Stimulated activated CD4-positive, alpha-beta T cell treated with anti-CD3 and anti-CD28 coated beads, Interleukin-1b, Interleukin-23, amount 100 ng/mL, for 4 hours (primary cell): ENCODE measurements around the gene RAD18.

Experiments used
- DNase-seq, 2 donors: peaks; one replicate each; pipeline ENCODE4 v3.0.0-alpha.2; 2020; ENCODE audit warnings: low read depth in 2 of 2

Gene RAD18

DNA sequence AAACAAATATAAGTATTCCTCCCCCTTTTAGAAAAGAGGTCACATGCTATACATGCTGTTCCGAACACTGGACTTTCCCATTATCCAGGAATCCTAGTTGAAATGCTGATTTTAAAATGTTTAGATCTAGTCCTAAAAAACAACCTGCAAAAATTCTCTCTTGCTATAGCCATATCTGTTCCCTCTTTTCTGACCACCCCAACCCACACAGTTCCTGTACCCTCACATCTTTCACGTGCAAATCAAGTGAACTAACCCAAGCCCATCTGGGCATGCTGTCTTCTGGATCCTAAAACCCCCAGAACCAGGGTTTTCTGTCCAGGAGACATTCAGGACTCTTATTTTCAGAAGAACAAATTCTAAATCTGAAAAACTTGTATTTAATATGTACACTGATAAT lies 67.4 kb downstream of the RAD18 start:
- no peak for DNase-seq

DNA sequence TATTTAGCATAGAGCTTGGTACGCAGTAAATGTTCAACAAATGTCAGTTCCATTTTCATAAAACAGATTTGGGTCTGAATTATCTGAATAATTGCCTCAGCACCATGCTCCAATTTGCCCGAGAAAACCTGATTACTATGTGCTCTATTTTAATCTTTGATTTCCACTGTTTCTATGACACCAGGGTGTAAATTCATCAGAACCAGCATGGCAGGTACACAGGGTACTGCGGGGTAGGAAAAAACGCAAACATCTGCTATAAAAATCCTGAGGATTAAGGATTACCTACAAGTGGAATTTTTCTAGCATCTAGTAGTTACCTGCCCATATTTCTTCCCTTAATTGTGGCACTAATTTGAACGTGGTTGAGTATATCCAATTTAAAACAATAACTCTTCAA lies 70.3 kb downstream of the RAD18 start:
- no peak for DNase-seq

DNA sequence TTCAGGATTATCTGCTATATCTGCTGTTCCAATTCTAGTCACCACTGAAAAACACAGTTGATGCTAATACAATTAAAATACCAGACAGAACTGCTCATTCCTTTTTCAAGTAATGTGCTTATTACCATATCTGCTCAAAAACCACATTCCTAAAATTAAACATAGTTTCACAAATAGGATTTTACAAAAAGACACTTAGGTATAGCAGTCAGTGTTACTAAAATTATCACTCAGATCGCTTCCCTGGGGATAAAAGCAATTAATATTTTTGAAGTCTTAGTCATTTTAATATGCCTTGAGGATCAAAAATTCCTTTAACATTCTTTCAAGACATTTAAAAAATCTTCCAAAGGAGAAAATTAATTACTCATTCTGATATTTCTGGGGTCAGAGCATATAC lies 71.5 kb downstream of the RAD18 start:
- no peak for DNase-seq

DNA sequence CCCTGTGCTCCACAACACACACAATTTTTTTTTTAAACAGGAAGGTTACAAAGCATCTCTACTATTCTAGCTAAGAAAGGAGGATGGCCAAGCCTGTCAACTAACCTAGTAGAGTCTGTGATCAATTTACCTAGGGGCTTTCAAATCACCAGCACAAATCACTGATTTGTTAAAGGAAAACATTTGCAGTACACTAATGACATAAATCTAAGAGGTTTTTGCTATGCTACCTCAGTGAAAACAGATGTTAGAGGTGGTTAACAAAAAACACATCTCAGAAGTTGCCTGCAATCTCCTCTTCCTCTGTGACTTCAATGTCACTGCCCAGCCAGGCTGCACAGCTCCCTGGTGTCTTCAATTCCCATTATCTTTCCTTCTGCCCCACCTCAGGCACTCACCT lies 72.0 kb downstream of the RAD18 start:
- no peak for DNase-seq

DNA sequence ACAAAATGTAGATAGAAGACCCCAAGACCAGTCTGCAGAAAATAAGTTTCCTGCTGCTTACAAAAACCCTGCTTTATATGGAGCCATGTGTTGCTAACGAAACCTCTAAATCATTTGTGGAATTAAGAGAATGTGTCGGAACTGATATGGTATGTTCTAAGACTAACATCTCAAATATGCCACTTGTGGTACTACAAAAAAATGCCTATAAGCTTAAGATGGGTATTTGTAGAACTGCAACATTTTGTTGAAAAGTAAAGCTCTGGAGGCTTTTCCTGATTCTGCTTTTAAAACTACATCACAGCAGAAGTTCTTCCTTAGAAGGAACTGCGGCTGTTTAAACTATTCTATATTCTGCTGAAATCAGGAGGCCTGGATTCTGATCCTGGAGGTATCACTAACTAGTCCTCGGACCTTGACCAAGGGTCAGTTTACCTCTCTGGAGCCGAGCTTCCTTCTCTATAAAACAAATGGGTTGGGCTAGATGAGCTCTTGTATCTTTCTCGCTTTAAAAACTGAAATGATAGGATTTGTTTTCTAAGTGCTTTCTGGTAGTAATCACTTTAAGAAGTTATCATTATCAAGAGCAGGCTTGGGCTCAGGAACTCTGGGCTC lies 74.9 kb downstream of the RAD18 start:
- no peak for DNase-seq

DNA sequence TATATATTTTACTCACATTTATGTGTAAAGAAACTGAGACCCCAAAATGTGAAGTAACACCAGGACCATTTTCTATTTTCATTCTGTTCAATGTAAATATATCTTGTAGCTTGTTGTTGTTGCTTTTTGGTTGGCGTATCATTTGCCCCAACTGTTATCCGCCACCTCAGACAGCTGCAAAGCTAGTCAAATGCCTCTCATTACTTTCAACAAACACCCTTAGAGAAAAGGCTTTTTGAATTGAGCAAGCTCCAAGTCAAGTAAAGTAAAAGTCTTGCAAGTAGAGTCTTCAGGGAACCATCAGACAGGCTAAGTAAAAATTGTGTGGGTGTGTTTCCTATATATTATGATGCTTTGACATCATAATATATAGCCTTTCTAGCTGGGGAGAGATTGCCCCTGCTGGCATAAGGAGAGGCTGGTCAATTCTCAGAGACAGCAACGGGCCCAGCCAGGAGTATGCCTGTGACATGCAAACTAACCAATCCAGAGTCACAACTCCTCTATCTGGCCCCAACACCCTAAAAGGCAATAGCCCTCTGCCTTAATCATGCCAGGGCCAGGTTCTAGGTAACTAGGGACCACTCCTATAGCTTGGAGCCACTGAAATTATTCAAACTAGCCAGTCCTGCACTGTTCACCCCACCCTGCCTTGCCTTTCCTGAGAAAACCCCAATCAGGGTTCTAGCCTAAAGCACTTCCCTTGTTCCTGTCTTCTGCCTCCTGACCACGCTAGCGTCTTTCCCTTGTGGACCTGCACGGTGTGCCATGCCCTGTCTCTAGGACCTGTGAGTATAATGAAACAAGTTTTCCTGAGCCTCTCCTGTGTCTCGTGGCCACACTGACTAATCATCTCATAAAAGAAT lies 75.6 kb downstream of the RAD18 start:
- no peak for DNase-seq

DNA sequence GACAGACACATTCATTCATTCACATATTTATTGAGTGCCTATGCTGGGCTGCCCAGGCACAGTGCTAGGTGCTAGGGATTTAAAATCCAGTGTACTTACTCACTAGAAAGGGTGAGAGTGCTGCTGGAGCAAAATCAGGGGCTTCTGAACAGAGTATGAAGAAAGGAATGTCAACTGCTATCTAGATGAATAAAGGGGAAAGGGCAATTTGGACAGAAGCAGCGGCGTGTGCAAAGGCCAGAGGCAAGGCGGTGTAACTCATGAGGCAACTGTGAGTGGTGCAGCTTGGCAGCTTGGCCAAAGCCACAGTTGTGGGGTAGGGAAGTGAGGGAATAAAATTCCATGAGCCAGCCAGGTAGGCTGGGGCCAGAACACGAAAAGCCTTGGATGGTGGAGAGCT lies 76.7 kb downstream of the RAD18 start:
- no peak for DNase-seq

DNA sequence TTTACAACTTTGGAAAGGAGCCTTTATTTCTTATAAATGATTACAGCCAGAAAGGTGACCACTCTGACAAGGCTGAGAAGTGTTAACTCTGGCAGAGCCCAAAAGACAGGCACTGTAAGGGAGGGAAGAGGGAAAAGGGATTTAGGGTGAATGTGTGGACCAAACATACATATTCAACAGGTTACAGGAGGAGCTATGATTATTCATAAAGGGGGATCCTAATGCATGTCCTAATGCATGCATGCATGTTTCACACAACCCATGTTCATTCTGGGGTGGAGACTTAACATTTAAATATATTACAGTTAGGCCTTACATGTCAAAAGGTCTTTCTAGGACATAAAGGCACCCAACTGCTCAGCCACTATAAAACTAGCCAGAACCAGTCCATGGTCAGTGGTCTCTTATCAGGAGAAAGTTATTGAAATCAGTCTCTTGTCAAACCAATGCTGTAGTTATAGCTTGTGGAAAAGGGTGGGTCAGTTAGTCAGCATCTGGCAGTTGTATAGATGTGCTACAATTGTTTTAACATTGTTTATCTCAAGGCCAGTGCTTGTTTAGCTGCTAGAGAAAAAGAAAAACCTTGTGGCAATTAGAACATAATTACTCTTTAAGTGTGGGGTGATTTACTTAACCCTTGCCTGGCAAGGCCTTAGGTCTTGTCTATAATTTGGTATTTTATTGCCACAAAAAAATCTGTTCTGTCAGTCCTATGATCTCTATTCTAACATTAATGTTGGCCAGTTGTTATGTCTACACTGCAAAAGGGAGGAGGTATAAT lies 77.5 kb downstream of the RAD18 start:
- DNase-seq: no peak

DNA sequence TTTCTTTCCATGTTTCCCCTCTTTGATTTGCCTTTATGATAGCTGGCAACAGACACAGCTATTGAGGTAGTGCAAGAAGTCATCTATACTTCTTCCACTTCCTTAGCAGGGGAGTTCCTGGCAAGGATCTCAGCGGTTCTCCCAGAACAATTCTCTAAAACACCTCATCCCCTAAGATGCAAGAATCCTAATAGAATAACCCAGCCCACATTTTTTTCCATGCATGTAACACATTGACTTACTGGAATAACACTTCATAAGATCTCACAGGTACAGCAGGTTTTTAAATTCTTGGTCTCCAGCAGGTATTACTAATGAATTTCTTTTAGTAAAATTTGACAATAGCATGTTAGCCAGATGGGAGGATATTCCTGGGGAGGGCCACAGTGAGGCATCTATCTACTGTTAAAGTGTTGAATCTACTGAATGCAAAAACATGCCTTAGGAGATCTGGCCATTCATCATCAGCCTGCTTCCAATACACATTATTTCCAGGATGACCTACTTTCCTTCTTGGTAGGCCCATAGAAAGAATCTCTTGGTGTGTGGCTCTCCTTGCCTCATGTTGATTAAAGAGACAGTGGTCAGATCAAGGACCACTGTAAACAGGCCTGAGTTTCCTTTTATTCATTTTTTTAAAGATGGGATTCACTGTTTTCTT lies 78.5 kb downstream of the RAD18 start:
- no peak for DNase-seq

DNA sequence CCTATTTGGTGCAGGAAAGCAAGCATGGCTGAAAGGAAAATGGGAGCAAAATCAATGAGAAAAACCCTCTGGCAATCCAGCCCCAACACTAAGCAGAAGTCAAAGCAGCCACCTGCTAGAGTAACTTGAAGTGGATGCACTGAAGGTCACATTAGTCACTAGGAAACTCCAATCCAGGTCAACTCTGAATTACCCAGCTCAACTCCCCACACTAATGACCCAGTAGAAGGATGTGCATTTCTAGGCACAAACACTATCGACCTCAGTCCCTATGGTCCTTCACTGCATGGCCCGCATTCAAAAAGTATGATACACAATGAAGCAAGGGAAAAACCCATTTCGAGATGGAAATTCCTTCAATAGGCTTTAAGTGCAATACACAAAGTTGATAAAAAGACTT lies 80.6 kb downstream of the RAD18 start:
- DNase-seq: no peak

DNA sequence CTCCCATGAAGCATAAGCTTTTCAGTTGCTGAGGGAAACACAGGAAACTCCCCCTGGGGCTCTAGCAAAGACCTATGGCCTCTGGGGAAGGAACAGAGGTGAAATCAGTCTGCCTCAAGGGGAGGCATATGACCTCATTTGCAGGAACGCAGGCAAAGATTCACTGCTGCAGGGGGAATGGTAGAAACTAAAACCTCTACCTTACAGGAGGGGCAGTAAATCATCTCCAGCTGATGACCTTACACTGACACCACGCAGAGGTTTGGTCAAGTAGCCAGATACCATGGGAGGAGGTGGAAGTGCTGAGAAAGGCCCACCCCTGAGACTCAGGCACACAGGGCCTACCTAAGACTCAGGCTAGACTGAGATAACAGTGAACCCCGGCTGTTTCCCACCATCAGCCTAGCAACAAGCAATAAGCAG lies 81.1 kb downstream of the RAD18 start:
- DNase-seq: no peak

DNA sequence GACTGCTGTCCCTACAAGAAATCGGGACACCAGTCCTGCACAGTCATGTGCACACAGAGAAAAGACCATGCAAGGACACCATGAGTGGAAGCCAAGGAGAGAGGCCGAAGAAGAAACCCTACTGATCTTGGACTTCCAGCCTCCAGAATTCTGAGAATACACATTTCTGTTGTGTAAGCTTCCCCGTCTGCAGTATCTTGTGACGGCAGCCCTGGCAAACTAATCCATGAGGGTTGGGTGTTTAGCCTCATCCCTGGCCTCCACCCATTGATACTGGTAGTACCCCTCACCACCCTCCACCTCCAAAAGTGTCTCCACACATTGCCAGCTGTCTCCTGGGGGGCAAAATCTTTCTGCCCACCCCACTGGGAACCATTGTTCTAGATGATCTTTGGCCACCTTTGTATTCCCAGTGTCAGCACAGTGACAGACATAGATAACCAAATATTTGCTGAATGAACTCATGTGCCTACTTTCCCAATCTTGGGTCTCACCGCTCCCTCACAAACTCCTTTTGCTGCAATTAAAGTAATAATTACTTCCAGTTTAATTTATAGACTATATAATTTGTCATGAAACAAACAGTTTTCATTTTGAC lies 83.8 kb downstream of the RAD18 start:
- DNase-seq: no peak

DNA sequence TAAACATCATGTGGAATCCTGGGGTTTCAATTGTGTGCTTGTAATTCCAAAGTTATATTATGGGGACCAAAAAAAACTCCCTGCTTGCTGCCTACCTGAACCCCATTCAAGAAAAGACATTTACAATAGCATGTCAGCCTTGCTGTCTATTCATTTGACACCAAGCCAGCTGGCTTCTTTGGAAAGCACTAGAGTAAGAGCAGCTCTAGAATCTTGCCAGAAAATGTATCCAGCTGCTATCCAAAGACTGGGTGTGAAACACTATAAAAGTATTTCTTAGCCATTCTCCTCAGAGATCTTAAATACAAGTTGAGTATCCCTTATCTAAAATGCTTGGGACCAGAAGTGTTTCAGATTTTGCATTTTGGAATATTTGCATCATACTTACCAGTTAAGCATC lies 87.4 kb downstream of the RAD18 start:
- DNase-seq: no peak

DNA sequence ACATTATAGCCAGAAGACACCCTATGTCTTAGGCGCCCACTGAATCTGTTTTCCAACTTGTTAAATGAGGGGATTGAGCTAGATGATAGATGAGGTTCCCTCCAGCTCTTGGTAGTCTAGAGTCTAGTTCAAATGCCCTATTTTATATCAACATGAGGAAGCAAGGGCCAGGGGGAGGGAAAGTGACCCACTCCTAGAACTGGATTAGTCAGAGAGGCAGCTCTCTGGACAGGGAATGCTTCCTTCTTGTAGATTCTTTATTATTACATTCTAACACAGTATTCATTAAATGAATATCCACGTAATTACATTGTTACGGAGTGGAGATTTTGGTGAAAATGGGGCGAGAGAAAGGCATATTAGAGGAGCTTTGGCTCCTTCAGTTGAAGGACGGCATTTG lies 89.5 kb downstream of the RAD18 start:
- DNase-seq: no peak

DNA sequence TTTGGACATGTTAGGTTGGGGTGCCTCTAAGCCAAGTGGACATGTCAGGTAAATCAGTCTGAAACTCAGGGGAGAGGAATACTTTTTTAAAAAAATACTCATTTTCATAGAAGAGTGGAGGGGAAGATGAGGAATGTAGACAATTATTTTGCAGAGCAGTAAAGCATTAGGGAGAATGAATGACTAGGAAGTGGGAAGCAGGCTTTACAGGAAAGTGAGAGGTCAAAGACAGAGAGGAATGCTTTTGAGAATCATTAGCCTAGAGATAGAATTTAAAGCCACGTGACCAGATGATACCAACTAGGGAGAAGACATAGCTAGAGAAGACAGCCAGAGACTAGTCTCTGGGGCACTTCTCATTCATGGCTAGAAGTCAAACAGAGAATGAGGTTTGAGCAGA lies 91.0 kb downstream of the RAD18 start:
- no peak for DNase-seq

DNA sequence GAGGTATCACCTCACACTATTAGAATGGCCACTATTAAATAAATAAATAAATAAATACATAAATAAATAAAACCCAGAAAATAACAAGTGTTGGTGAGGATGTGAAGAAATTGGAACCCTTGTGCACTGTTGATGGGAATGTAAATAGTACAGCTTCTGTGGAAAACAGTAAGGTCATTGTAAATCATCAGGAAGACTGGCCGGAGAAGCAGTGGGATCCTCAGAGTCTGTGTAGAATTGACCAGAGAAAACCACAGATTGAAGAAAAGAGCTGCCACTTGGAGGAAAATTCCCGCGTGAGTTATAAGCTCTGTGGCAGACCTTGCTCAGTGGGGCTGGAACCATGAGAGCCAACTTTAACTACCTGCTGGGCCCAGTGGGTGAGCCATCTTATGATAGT lies 92.0 kb downstream of the RAD18 start:
- no peak for DNase-seq

DNA sequence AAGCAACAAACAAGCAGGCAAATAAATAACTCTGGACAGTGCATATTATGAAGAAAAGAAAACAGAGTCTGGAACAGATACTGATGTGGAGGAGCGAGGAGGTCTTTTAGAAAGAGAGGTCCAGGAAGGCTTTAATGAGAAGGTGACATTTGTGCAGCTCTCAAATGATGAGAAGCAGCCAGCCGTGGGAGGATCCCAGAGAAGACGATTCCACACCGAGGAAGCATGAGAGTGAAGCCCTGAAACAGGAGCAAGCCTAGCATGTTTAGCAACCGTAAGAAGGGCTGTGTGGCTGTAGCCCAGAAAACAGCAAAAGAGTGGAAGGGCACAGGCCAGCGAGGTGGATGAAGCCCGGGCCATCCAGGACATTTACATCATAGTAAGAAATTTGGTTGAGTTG lies 93.1 kb downstream of the RAD18 start:
- no peak for DNase-seq

DNA sequence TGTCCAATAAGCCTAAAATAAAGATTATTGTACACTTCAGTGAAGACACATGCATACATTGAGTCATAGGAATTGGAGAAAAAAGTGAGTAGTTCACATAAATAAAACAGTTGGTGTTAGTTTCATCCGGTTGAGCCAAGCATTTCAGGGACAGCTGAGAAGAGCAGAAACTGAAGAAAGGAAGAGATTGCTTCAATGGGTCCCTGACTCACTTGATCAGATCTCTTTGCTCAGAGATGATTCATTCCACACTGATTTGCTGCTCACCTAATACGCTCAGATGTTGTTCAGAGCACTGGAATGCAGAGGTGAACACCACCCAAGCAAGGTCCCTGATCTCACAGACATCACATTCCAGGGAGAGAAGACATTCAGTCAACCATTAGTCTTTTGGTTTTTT lies 93.7 kb downstream of the RAD18 start:
- no peak for DNase-seq

DNA sequence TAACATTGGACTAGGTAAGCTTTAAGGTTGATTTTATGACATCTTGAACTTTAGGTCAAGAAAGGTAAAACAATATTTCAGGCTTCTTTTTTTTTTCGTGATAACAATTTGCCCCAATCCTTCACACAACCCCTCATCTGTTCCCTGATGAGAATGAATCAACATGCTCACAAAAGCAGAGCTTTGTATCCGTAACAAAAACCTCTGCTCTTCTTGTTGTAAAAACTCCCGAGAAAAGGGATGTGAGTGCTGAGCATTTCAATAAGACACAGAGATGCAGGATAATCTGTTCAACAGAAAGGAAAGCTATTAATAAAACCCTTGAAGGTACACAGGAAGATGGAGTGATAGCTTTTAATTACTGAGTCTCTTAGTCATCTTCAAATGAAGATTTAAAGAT lies 94.3 kb downstream of the RAD18 start:
- no peak for DNase-seq

DNA sequence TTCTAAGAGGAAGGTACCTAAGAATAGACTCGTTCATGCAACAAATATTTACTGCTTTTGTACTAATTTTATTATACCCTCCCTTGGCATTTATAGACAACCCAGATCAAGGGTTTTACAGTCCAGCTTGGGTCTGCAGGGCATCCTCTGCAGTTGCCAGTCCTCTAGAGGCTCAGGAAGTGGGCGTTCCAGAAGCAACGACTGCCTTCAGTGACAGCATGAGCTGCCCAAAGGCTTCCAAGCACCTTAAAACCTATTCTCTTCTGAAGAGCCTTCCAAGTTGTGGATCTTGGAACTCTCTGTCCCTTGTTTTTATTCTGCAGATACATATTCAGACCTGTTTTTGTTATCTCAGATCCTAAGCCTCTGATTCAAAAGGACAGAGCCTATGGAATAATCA lies 95.6 kb downstream of the RAD18 start:
- no peak for DNase-seq

DNA sequence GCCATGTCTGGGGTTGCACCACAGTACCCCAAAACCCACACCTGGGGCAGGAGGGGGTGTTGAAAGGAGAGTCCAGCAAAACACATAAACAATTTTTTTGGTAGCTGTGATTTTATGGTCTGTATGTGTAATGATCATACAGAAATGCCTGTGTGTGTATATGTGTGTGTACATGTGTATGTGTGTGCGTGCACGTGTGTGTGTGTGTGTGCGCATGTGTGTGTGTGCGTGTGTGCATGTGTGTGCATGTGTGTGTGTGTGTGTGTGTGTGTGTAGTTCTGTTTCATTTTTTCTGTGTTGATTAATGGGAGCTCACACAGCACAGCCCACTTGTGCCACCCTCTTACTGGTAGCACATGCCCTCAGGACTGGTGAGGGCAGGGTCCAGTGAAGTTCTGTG lies 97.6 kb downstream of the RAD18 start:
- DNase-seq: no peak
